PFSK-1 (cell line): ENCODE data around the gene ALMS1.

Experiments used
- FOXP2 ChIP-seq: optimal IDR thresholded peaks from 2 replicates; pipeline ENCODE3; 2011; ENCODE audit warnings: borderline replicate concordance, control low read depth, inconsistent platforms; ENCODE audit not compliant: insufficient read depth; ENCODE audit errors: extremely low read length, extremely low read depth
- POLR2AphosphoS5 ChIP-seq: IDR thresholded peaks from 2 replicates; pipeline ENCODE4 v1.6.1; 2012; ENCODE audit warnings: low read depth, mild to moderate bottlenecking, control low read depth, low read length, moderate library complexity
- REST ChIP-seq, 2 experiments: IDR thresholded peaks; 2 replicates each; pipeline versions ENCODE4 v1.6.1 to v1.8.0; 2011 to 2012; ENCODE audit warnings: low read depth in 2 of 2, low read length in 2 of 2, control low read depth in 1 of 2, inconsistent platforms in 1 of 2, mild to moderate bottlenecking in 1 of 2, moderate library complexity in 1 of 2; ENCODE audit not compliant: insufficient read depth in 1 of 2
- SIN3A ChIP-seq: IDR thresholded peaks from 2 replicates; pipeline ENCODE4 v1.6.1; 2012; ENCODE audit warnings: mild to moderate bottlenecking, low read length, moderate library complexity, borderline replicate concordance; ENCODE audit not compliant: insufficient read depth
- TAF1 ChIP-seq: IDR thresholded peaks from 2 replicates; pipeline ENCODE4 v1.6.1; 2012; ENCODE audit warnings: low read length, control low read depth, borderline replicate concordance; ENCODE audit not compliant: insufficient read depth

The ALMS1 gene

GRCh38 chr2:73516033-73516432 lies 130.4 kb downstream of the ALMS1 start:
- no peak for TF ChIP-seq FOXP2
- TF ChIP-seq POLR2AphosphoS5 = no peak
- TF ChIP-seq REST (IDR thresholded peaks at IDR 0.05; ENCODE audit: insufficient read depth in 1 of 2, low read depth in 2 of 2, low read length in 2 of 2) = no peak
- TF ChIP-seq SIN3A = no peak
- TF ChIP-seq TAF1 = no peak

- no peak for TF ChIP-seq FOXP2
Measured at GRCh38 chr2:73528688-73529087, 143.1 kb downstream of the ALMS1 start.

GRCh38 chr2:73532381-73532780 lies 146.7 kb downstream of the ALMS1 start:
- TF ChIP-seq POLR2AphosphoS5 (no peak), FOXP2 (no peak), TAF1 (no peak), REST (IDR thresholded peaks at IDR 0.05; ENCODE audit: insufficient read depth in 1 of 2, low read depth in 2 of 2, low read length in 2 of 2) (no peak), SIN3A (no peak)

GRCh38 chr2:73536133-73536840 lies 150.7 kb downstream of the ALMS1 start:
- no peak for TF ChIP-seq POLR2AphosphoS5
- TF ChIP-seq TAF1 = no peak
- no peak for TF ChIP-seq FOXP2
- TF ChIP-seq REST (IDR thresholded peaks at IDR 0.05; ENCODE audit: insufficient read depth in 1 of 2, low read depth in 2 of 2, low read length in 2 of 2) = no peak
- no peak for TF ChIP-seq SIN3A

GRCh38 chr2:73561422-73561821 lies 175.8 kb downstream of the ALMS1 start:
- TF ChIP-seq POLR2AphosphoS5 (no peak), SIN3A (no peak), FOXP2 (no peak), TAF1 (no peak), REST (IDR thresholded peaks at IDR 0.05; ENCODE audit: insufficient read depth in 1 of 2, low read depth in 2 of 2, low read length in 2 of 2) (no peak)
